ENCODE results near the gene ALDH6A1.

Gene ALDH6A1

DNA sequence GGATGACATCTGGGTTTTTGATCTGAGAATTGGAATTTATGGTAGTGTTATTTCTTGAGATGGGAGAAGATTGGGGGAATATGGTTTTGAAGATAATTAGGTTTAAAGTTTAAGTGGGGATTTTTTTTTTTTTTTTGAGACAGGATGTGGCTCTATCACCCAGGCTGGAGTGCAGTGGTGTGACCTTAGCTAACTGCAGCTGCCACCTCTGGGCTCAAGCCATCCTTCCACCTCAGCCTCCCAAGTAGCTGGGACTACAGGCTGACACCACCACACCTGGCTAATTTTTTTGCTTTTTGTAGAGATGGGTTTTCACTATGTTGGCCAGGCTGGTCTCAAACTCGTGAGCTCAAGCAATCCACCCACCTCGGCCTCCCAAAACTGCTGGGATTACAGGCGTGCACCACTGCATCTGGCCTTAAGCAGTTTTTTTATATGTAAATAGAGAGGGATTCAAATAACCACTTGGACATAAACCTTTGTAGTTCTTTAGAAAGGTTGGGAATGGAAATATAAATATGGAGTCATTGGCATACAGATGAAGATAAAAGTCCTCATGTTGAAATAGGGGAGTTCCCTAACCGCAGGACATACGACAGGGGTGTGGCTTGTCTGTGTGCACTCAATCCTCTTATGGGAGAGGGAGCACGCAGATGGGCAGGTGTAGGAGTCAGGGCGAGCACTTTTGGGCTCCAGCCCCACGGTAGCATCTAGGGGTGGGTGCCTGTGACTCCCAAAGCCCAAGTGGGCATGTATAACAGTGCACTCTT, 5.2 kb upstream of the ALDH6A1 start:
- DNase-seq (ENCODE audit: insufficient read length, low spot score) = no peak
- no peak for FAIRE-seq
- TF ChIP-seq, protein P1, sequence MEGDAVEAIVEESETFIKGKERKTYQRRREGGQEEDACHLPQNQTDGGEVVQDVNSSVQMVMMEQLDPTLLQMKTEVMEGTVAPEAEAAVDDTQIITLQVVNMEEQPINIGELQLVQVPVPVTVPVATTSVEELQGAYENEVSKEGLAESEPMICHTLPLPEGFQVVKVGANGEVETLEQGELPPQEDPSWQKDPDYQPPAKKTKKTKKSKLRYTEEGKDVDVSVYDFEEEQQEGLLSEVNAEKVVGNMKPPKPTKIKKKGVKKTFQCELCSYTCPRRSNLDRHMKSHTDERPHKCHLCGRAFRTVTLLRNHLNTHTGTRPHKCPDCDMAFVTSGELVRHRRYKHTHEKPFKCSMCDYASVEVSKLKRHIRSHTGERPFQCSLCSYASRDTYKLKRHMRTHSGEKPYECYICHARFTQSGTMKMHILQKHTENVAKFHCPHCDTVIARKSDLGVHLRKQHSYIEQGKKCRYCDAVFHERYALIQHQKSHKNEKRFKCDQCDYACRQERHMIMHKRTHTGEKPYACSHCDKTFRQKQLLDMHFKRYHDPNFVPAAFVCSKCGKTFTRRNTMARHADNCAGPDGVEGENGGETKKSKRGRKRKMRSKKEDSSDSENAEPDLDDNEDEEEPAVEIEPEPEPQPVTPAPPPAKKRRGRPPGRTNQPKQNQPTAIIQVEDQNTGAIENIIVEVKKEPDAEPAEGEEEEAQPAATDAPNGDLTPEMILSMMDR (IDR thresholded peaks at IDR 0.05; ENCODE audit: insufficient read depth, missing control alignments) = no peak

DNA sequence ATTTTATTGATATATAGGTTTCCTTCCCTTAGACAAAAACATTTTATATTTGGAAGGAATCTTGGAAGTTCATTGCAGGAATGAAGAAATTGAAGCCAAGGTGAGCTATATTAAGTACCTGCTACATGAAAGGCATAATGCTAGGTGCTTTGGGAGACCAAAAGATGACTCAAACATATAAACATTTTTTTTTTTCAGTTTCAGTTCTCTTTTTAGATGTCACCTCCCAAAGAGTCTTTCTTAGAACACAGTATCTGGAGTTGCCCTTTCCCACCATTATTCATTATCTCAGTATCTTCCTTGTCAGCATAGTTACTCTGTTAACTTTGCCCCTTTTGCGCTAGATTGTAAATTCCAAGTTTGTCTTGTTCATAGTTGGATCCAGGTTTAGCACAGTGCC, 1.6 kb upstream of the ALDH6A1 start:
- no peak for DNase-seq (ENCODE audit: insufficient read length, low spot score)
- TF ChIP-seq, protein P1 (IDR thresholded peaks at IDR 0.05; ENCODE audit: insufficient read depth, missing control alignments) = no peak
- no peak for FAIRE-seq

DNA sequence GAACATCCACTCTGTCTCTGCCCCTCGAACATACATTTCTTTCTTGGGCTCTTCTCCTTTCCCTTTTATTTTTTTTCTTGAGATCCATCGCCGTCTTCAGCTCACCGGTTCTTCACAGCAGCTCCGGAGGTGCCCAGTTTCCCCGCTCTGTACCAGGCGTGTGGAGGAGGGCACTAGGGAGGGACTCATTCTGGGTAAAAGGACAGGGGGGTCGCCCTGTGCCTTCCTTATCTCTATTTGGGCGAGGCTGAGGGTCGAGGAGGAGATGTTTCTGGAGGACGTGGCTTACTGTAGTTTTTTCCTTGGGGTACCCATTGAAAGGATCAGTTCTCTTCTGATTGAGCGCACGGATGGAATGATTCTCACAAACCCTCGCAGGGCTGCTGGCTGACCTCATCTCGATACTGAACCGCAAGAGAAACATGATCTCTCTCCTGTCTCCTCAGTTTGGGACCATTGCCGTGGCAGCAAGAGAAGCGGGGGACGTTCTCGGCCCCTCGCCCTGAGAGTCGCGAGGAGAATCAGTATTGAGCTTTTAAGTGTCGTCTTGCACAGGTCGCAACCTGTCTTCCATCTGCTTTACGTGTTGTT, 889 bp upstream of the ALDH6A1 start:
- TF ChIP-seq, protein P1 (IDR thresholded peaks at IDR 0.05; ENCODE audit: insufficient read depth, missing control alignments) = no peak
- no peak for DNase-seq (ENCODE audit: insufficient read length, low spot score)
- FAIRE-seq = no peak

DNA sequence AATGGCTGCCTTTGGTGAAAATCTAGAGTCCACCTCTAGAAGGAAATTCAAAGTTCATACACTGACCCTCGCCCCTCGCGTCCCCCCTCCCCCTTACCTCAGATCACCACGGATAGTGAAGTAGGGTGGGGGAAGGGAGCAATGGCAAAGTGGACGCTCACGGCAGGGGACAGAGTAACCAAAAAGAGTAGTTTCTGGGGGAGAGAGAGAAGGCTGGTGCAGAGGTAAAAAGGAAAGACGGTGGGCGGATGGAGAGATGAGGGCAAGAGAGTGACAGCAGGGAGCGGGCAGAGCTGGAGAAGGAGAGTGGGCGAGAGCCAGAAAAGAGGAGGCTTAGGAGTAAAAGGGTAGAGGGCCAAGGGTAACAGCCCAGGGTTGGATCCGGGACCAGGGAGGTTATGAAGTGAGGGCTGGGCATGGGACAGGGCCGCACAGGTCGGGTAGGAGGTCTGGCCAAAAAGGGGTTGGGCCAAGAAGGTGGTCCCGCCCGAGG, 423 bp downstream of the ALDH6A1 start:
- TF ChIP-seq, protein P1 (IDR thresholded peaks at IDR 0.05; ENCODE audit: insufficient read depth, missing control alignments) = no peak
- FAIRE-seq (no peak), DNase-seq (ENCODE audit: insufficient read length, low spot score) (no peak)

DNA sequence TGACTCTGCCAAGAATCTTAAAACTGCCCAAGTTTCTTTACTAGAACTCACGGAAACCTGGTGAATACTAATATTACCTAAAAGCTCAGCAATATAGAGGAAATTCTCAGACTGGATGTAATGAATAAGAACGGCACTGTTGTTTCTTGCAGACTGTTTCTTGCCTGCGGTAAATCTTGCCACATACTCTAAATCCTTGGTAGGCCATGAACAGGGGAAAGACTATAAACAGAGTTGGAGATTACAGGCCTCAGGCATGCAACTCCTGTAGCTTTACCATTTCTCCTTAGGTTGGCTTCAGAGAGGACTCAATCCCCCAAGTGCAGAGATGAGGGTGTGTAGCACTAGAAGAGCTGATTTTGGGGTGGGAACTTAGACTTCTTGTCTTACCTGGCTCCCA, 1.1 kb downstream of the ALDH6A1 start:
- TF ChIP-seq, protein P1 (IDR thresholded peaks at IDR 0.05; ENCODE audit: insufficient read depth, missing control alignments) = no peak
- no peak for DNase-seq (ENCODE audit: insufficient read length, low spot score)
- FAIRE-seq = no peak

DNA sequence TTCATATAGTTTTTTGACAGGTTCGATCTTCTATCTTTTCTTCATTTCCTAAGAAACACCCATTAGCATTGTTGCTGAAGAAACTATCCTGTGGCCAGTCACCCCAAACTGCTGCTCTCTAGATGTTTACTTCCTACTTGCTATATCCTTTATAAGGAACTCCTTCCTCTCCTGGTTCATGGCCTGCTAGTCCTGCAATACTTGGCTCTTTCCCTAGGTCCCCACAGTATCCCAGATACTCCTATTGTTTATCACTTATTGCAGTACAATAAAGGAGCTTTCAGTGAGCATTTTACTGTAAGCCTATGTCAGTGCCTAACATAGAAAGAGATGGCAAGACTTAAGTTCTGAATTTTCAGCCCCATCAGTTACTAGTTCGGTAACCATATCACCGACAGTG, 2.8 kb downstream of the ALDH6A1 start:
- TF ChIP-seq, protein P1 (IDR thresholded peaks at IDR 0.05; ENCODE audit: insufficient read depth, missing control alignments) = no peak
- no peak for DNase-seq (ENCODE audit: insufficient read length, low spot score)
- no peak for FAIRE-seq
